Transverse colon (tissue), 4 donors: ENCODE results near the gene SNF8. TPM values are rescaled to one million over a fixed set of nuclear protein-coding genes. Genes with fewer than 3 reads are reported as not detected.

ENCODE experiments used
- DNase-seq: peaks from one replicate; pipeline ENCODE4 v3.0.0-alpha.2; 2019
- H3K27ac ChIP-seq, 4 donors: fragments of 200-600 bp; sonication (generic); 2 replicates each; pipeline ENCODE4 v1.5.1; 2016 to 2018; ENCODE audit warnings: inconsistent platforms in 4 of 4
- H3K27me3 ChIP-seq: fragments of 200-600 bp; sonication (generic); 2 replicates; pipeline ENCODE4 v1.5.1; 2017; ENCODE audit warnings: inconsistent platforms
- H3K36me3 ChIP-seq, 4 donors: fragments of 200-600 bp; sonication (generic); 2 replicates each; pipeline ENCODE4 v1.5.1; 2017 to 2019; ENCODE audit warnings: inconsistent platforms in 4 of 4
- H3K4me1 ChIP-seq, 4 donors: fragments of 200-600 bp; sonication (generic); 2 replicates each; pipeline ENCODE4 v1.5.1; 2017 to 2020; ENCODE audit warnings: inconsistent platforms in 4 of 4
- H3K4me3 ChIP-seq, 4 donors: fragments of 200-600 bp; sonication (generic); 1 replicate in 1 of 4; 2 replicates in 3 of 4; pipeline versions ENCODE4 v1.5.1 to v1.6.1; 2017 to 2019; ENCODE audit warnings: inconsistent platforms in 4 of 4
- H3K9me3 ChIP-seq, 2 donors: fragments of 200-600 bp; sonication (generic); 2 replicates each; pipeline ENCODE4 v1.5.1; 2017 to 2019; ENCODE audit warnings: inconsistent platforms in 2 of 2
- CTCF ChIP-seq, 5 experiments: fragments of 200-600 bp in 3 of 5; fragments of 450-650 bp in 2 of 5; sonication (generic) in 3 of 5; IDR thresholded peaks; 1 replicate in 2 of 5; 2 replicates in 3 of 5; pipeline ENCODE4 v1.5.1; 2016 to 2017; ENCODE audit warnings: antibody characterized with exemption in 5 of 5, inconsistent platforms in 3 of 5, mild to moderate bottlenecking in 2 of 5, moderate library complexity in 1 of 5
- EP300 ChIP-seq: sonication (generic); formaldehyde crosslinking; IDR thresholded peaks from one replicate; pipeline ENCODE4 v1.6.1; 2017; ENCODE audit warnings: antibody characterized with exemption, low read depth
- POLR2A ChIP-seq: fragments of 450-650 bp; IDR thresholded peaks from one replicate; pipeline ENCODE4 v1.6.1; 2016; ENCODE audit warnings: antibody characterized with exemption, mild to moderate bottlenecking, moderate library complexity
- POLR2AphosphoS5 ChIP-seq, 3 donors: sonication (generic); formaldehyde crosslinking; IDR thresholded peaks; one replicate each; pipeline ENCODE4 v1.6.1; 2016; ENCODE audit warnings: antibody characterized with exemption in 3 of 3
- WGBS, 2 donors: methylation state at CpG; one replicate each; pipeline ENCODE4 v1.1.5; 2018; ENCODE audit warnings: low coverage in 1 of 2; 5-methylcytosine and 5-hydroxymethylcytosine counted together
- in situ Hi-C, 4 donors: fragments of 200-750 bp; cut with MboI; loops; one replicate each; pipeline versions ENCODE4 v1.15.0 to v1.15.1; 2017; ENCODE audit warnings: low sequenced_read_pairs in 3 of 4, low pct_ligation_motif_present in 1 of 4, low pct_unique_long_range_greater_than_20kb in 1 of 4
- intact Hi-C: fragments of 100-400 bp; cut with DNase I; formaldehyde crosslinking; loops from one replicate; pipeline ENCODE4 v1.15.1; 2023; ENCODE audit warnings: low total_unique reads
- total RNA-seq, 4 donors: library from RNA; depleted of rRNA; stranded (reverse); fragments of >200 nt; gene quantifications; one replicate each; pipeline ENCODE4 v1.1.0, GENCODE V29; 2016

Gene SNF8
- total RNA-seq, 4 donors from 2014 or later = 44.1 to 67.7 (median 62.0) TPM

- WGBS, 2 donors = 51% methylated on average over 3 of the region's 3 CpGs; no CpG with 5 or more reads in 1 of the 2 donors
- H3K36me3 ChIP-seq = no peaks in the 10 kb centered on the region
- TF ChIP-seq POLR2A (no peak), EP300 (no peak), POLR2AphosphoS5 (IDR thresholded peaks at IDR 0.05) (no peak), CTCF (IDR thresholded peaks at IDR 0.05) (no peak)
- peaks cover 0 to 4% (median 0%) of the 10 kb centered on the region in 4 donors for H3K4me1 ChIP-seq
- H3K27me3 ChIP-seq = peaks cover 59% of the 10 kb centered on the region
- no peak overlapping the region for H3K4me3 ChIP-seq
- H3K9me3 ChIP-seq = no peaks in the 10 kb centered on the region
- in situ Hi-C loops = no loop called here
- DNase-seq = no peak
- H3K27ac ChIP-seq = no peak overlapping the region
- intact Hi-C loops = no loop called here
Measured at GRCh38 chr17:48973806-48974205, 29.2 kb upstream of the SNF8 start.

DNA sequence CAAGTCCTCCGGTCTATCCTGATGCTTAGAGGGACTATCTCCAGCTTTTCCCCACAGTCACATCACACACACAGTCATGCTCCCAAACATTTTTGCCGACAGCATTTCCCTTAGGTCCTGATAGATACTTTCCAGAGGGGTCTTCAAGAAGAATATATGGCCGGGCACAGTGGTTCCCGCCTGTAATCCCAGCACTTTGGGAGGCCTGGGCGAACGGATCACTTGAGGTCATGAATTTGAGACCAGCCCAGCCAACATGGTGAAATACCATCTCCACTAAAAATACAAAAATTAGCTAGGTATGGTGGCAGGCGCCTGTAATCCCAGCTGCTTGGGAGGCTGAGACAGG is 28.1 kb upstream of the SNF8 start:
- in situ Hi-C loops = no loop called here
- DNase-seq = no peak
- peaks cover 0 to 4% (median 0%) of the 10 kb centered on the region in 4 donors for H3K4me1 ChIP-seq
- WGBS, 2 donors = 62 to 77% methylated on average over 3 to 7 of the region's 7 CpGs
- H3K36me3 ChIP-seq = no peaks in the 10 kb centered on the region
- intact Hi-C loops = no loop called here
- TF ChIP-seq EP300 = no peak
- no peak for TF ChIP-seq POLR2AphosphoS5 (IDR thresholded peaks at IDR 0.05)
- TF ChIP-seq POLR2A = no peak
- TF ChIP-seq CTCF (IDR thresholded peaks at IDR 0.05) = no peak
- H3K4me3 ChIP-seq = no peak overlapping the region
- peaks cover 62% of the 10 kb centered on the region for H3K27me3 ChIP-seq
- peak overlapping the region in 1 of 4 donors; percentile 35 for H3K27ac ChIP-seq
- no peaks in the 10 kb centered on the region for H3K9me3 ChIP-seq

GRCh38 chr17:48970865-48971687 is 26.4 kb upstream of the SNF8 start:
- H3K9me3 ChIP-seq = no peaks in the 10 kb centered on the region
- intact Hi-C loops (no loop called here), in situ Hi-C loops (no loop called here)
- peaks cover 0 to 4% (median 0%) of the 10 kb centered on the region in 4 donors for H3K4me1 ChIP-seq
- H3K27me3 ChIP-seq = peaks cover 62% of the 10 kb centered on the region
- WGBS, 2 donors = 78% methylated on average over 12 of the region's 12 CpGs; no CpG with 5 or more reads in 1 of the 2 donors
- no peak overlapping the region for H3K4me3 ChIP-seq
- TF ChIP-seq EP300 = no peak
- H3K36me3 ChIP-seq = no peaks in the 10 kb centered on the region
- DNase-seq = no peak
- H3K27ac ChIP-seq = no peak overlapping the region

DNA sequence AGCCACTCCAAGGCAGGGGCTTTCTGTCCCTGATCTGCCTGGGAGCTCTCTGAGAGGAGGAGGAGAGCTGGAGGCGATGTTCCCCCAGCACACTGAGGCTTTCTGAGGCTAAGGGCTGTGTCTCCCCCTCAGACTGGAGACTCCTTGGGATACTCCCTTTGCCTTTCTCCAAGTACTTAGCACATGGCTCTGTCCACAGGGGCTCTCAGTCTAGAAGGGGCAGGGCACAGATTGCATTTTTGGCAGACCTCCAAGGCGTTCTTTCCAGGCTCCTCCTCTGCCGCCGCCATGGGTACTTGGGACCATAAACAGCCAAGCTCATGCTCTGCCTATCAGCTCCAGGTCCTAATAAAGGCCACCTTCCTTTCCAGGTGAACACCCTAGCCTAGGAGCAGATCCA is 25.6 kb upstream of the SNF8 start:
- Histone ChIP-seq H3K27ac (no peak overlapping the region), H3K36me3 (no peaks in the 10 kb centered on the region), H3K4me3 (no peak overlapping the region), H3K27me3 (peaks cover 64% of the 10 kb centered on the region), H3K4me1 (peaks cover 0 to 4% (median 0%) of the 10 kb centered on the region in 4 donors), H3K9me3 (no peaks in the 10 kb centered on the region)
- 31% methylated on average over 4 of the region's 4 CpGs; no CpG with 5 or more reads in 1 of the 2 donors for WGBS, 2 donors
- in situ Hi-C loops = no loop called here
- no peak for DNase-seq
- TF ChIP-seq POLR2A = no peak
- no peak for TF ChIP-seq CTCF (IDR thresholded peaks at IDR 0.05)
- no peak for TF ChIP-seq POLR2AphosphoS5 (IDR thresholded peaks at IDR 0.05)
- TF ChIP-seq EP300 = no peak
- intact Hi-C loops = no loop called here
